ENCODE measurements around the gene NEK7.

DNA sequence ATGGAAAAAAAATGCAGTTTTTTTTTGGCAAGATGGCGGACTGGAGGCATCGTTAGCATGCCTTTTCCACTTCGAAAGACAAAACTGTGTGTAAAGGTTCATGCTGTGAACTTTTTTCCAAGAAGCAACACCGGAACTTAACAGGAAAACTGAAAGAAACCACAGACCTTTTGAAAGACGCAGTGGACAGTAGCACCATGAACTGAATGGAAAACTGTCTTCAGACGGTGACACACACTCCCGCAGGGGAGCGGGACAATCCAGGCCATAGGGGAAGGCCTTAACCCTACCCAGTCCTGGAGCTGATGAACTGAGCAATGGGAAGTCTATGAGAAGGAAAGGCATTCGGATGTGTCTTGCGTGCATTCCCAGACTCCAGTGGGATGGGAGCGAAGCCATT is 54.9 kb downstream of the NEK7 start:
- TF ChIP-seq, protein P1, sequence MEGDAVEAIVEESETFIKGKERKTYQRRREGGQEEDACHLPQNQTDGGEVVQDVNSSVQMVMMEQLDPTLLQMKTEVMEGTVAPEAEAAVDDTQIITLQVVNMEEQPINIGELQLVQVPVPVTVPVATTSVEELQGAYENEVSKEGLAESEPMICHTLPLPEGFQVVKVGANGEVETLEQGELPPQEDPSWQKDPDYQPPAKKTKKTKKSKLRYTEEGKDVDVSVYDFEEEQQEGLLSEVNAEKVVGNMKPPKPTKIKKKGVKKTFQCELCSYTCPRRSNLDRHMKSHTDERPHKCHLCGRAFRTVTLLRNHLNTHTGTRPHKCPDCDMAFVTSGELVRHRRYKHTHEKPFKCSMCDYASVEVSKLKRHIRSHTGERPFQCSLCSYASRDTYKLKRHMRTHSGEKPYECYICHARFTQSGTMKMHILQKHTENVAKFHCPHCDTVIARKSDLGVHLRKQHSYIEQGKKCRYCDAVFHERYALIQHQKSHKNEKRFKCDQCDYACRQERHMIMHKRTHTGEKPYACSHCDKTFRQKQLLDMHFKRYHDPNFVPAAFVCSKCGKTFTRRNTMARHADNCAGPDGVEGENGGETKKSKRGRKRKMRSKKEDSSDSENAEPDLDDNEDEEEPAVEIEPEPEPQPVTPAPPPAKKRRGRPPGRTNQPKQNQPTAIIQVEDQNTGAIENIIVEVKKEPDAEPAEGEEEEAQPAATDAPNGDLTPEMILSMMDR (IDR thresholded peaks at IDR 0.05) = no peak
- TF ChIP-seq EP300 (IDR thresholded peaks at IDR 0.05) = no peak

Data from ovary (tissue), 3 donors.